GM10266 (cell line): Measurements from ENCODE around the gene KDM8.

Experiments
- DNase-seq: peaks from one replicate; pipeline ENCODE4 v3.0.0; 2012; ENCODE audit errors: extremely low spot score
- CTCF ChIP-seq: IDR thresholded peaks from 2 replicates; pipeline ENCODE4 v1.5.1; 2012; ENCODE audit warnings: mild to moderate bottlenecking, low read depth; ENCODE audit not compliant: control insufficient read depth, insufficient read depth; ENCODE audit errors: missing control alignments

The KDM8 gene

GRCh38 chr16:27179500-27180072 is 23.7 kb upstream of the KDM8 start:
- peak; percentile 96 for TF ChIP-seq CTCF
- peak; percentile 84 for DNase-seq

- no peak for DNase-seq
- TF ChIP-seq CTCF: no peak
These were observed 22.1 kb upstream of the KDM8 start for GRCh38 chr16:27181019-27181790.

GRCh38 chr16:27182906-27183405 is 20.4 kb upstream of the KDM8 start:
- DNase-seq: no peak
- no peak for TF ChIP-seq CTCF

GRCh38 chr16:27185776-27186130 is 17.6 kb upstream of the KDM8 start:
- no peak for TF ChIP-seq CTCF

GRCh38 chr16:27188633-27189032 is 14.7 kb upstream of the KDM8 start:
- DNase-seq: no peak
- TF ChIP-seq CTCF: no peak

More at GRCh38 chr16:27185776-27186130, 17.6 kb upstream of the KDM8 start:
- DNase-seq: no peak

- TF ChIP-seq CTCF: no peak
- no peak for DNase-seq
These were observed 13.9 kb upstream of the KDM8 start for GRCh38 chr16:27189335-27189972.
